ENCODE results near the gene KCTD14.
"Not testable (repeated sequence)": the region's sequence is repeated elsewhere in the genome, so short reads cannot be mapped to it uniquely, and the experiment has no call there.

The KCTD14 gene, protein sequence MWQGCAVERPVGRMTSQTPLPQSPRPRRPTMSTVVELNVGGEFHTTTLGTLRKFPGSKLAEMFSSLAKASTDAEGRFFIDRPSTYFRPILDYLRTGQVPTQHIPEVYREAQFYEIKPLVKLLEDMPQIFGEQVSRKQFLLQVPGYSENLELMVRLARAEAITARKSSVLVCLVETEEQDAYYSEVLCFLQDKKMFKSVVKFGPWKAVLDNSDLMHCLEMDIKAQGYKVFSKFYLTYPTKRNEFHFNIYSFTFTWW

DNA sequence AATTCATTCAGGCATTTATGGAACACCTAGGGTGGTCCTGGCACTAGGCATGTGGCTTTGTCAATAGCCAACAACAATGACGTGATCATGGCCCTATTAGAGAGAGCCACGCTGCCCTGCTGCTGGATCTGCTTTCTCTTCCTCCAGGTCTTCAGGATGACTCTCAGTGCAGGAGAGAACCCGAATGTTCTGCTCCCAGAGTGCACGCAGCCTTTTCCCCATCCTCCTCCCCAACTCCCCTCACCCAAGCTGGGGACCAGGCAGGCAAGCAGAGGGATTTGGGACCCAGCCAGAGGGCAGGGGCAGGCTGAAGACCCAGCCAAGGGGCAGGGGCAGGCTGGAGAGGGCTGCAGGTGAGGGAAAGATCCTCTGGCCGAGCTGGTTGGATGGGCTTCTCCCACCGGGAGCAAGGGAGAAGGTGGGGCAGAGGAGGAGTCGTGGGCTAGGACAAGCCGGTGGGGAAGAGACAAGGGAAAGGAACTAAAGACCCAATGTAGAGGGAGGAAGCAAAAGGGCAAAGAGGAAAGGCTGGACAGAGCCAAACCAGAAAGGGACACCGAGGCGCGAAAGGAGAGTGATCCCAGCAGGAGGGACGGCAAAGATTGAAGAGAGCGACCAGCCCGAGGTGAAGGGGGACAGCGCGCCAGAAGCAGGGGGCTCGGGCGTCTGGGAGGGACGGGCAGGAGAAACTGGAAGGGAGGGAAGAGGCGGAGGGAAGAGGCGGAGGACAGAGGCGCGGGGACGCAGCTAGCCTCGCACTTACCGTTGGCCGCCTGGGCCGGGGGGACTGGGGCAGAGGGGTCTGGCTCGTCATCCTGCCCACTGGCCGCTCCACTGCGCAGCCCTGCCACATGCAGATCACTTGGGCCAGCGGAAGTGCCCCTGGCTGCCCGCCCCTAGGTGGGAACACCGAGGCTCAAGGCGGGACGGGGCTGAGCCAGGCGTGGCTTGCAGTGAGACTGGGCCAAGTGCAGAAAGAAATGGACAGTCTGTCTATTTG, at the start of gene KCTD14:
TSS of gene KCTD14 (minus strand) at position 880 of the 1,000 bp plus-strand sequence. CDS start at position 853, 27 bp downstream.
- no peak for DNase-seq

DNA sequence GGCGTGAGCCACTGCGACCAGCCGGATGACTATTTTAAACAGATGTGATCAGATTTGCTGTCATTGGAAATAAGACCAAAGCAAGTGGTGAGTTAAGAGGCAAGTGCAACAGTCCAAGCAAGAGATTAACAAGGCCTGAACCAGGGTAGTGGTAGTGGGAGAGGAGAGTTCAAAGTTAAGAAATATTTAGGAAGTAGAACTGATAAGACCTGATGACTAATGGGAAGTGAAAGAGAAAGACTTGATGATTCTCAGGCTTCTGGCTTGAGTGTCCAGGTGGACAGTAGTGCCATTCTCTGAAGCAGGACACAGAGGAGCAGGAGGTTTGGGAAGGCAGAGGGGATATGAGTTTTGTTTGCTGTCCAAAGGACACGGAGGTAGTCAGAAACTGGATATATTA, 49.4 kb upstream of the KCTD14 start:
- no peak for DNase-seq

DNA sequence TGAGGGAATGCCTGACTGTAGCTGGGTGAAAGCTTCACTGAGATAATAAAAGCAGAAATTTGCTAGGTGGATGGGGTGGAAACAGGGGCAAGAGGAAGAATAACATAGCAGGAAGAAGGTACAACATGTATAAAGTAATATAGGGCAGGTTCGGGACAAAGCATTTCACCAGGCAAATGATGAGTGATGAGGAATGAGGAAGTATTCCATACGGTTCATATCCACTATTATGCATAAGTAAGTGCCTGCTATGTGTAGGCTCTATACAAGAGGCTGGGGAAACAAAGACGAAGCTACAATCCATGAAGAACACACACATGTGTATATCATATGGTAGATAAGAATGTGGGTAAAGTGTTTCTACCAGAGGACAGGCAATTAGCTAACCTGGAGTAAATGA, 48.6 kb upstream of the KCTD14 start:
- DNase-seq: no peak

DNA sequence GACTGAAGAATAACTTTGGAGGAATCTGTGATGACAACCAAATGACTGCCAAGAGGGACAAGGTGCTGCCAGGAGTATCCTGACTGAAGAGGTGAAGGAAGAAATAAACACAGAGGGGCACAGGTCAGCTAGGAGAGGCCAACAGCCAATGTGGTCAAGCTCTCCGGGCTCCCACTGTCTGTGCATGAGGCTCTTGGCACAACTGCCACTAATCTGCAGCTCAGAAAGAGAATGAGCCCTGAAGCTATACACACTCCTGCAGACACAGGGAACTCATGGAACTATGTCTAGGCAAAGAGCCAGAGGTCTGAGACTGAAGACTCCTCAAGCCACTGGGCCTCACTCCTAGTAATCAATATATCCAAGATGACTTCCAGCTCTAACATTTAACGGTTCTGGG, 47.5 kb upstream of the KCTD14 start:
- no peak for DNase-seq

DNA sequence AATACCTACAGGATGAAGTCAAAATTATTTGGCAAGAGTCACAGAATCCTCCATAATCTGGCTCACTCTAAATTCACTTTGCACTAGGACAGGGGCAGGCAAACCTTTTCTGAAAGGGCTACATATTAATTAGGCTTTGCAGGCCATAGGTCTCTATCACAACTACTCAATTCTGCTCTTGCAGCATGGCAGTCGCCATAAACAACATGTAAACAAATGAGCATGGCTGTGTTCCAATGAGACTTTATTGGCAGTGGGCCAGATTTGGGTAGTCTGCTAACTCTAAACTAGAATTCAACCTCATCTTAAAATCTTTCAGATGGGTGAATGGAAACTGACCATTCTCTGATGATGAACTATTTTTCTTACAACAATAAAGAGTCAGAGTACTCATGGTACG, 46.4 kb upstream of the KCTD14 start:
- no peak for DNase-seq

DNA sequence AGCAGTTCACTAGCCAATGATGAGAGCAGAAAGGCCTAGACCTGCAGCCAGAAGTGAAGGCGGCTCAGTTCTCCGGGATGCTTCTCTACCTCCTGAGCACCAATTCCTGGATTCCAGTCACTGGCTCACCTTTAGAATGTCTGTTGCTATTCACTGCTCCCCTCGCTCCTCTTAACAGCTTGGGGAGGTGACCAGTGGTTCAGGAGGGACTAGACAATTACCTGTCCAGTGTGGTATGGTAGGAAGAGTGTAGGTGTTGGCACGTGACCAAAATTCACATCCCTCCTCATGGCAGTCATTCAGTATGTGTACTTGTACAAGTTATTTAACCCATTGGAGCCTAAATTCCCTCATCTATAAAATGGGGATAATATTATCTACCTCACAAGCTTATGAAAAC, 44.6 kb upstream of the KCTD14 start:
- DNase-seq: no peak

DNA sequence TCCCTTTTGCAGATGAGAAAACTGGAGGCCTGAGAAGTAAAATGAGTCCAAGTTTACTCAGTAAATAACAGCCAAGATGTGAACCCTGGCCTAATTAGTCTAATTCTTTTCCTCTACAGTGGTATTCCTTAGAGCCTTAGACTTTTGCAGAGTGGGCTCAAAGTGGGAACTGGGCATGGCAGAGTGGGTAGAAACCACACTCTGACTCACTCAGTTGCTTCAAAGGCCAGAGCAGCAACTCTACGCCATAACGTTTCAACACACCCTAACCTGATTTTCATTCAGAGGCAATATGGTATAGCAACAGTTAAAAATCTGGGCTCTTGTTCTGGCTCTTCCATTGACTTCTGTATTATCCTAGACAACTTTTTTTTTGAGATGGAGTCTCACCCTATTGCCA, 43.4 kb upstream of the KCTD14 start:
- DNase-seq: no peak

DNA sequence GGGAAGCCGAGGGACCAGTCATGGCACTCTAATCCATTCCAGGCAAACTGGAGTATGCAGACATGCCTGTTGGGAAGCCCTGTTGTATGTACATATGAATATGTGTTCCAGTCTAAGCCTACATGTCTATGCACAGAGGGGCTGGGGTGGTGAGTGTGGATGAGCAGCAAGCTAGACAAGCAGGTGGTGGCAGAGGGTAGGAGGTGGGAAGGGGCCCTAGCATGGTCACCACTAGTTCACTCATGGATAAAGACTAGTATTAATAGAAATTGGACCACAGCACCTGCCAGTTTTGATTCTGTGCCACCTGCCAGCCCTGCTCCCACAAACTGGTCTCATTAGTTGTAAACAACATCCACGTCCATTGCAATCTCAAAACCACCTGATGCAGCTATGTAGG, 42.1 kb upstream of the KCTD14 start:
- DNase-seq: no peak

DNA sequence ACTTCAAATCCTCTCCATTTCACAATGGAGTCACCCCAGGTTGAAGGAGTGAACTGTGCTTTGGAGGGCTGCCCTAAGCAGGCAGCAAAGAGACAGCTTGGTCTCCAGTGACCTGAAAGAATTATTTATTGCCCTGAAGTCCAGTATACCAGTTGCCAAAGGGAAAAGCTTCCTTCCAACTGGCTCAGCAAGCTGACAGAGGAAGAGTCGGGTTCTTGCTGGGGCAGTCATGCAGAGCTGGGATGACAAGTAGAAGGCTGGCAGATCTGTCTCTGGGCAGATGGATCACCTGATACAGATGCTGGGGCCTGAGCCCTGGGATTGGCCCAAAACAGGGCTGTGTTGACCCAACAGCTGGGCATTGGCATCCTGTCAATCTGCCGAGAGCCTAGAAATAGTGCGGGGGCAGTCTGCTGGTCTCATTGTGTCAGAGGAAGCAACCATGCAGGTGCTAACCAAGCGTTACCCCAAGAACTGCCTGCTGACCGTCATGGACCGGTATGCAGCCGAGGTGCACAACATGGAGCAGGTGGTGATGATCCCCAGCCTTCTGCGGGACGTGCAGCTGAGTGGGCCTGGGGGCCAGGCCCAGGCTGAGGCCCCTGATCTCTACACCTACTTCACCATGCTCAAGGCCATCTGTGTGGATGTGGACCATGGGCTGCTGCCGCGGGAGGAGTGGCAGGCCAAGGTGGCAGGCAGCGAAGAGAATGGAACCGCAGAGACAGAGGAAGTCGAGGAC, 40.5 kb upstream of the KCTD14 start, which contains the start of gene THRSP:
TSS of gene THRSP (plus strand) at position 422 of the 742 bp plus-strand sequence. CDS start at position 443, 21 bp downstream.
- peak; percentile 12 for DNase-seq

DNA sequence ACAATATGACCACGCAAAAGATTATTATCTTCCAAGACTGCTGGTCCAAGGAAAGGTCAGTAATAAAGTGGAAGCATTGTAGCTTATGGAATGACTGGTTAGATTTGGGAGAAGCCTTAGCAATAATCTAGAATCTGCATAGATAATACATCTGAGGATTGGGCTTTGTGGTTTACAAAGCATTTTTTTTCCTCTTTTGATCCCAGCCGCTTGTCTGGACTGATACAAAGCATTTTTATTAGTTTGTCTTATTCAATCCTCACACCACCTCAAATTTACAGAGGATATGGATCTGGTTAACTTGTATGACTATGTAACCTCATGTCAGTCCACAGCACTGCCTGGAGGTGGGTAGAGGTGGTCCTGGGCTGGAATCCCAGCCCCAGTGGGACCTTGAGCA, 39.6 kb upstream of the KCTD14 start:
- no peak for DNase-seq

DNA sequence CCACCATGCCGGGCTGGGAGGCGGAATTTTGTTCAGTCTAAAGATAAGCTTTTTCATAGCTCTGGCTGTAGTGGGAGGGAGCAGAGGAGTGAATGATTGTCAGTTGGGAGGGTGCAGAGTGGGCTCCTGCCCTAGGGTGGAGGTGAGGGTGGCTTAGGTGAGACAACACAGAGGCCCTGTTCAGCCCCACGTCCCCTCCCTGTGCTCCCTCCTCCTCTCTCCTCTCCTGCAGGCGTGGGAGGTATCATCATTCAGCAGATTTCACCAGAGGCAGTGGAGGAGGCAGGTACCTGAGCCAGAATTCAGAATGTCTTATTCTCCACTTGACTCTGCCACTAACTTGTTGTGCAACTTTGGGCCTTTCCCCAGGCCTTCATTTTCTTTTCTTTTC, 38.8 kb upstream of the KCTD14 start:
- no peak for DNase-seq

DNA sequence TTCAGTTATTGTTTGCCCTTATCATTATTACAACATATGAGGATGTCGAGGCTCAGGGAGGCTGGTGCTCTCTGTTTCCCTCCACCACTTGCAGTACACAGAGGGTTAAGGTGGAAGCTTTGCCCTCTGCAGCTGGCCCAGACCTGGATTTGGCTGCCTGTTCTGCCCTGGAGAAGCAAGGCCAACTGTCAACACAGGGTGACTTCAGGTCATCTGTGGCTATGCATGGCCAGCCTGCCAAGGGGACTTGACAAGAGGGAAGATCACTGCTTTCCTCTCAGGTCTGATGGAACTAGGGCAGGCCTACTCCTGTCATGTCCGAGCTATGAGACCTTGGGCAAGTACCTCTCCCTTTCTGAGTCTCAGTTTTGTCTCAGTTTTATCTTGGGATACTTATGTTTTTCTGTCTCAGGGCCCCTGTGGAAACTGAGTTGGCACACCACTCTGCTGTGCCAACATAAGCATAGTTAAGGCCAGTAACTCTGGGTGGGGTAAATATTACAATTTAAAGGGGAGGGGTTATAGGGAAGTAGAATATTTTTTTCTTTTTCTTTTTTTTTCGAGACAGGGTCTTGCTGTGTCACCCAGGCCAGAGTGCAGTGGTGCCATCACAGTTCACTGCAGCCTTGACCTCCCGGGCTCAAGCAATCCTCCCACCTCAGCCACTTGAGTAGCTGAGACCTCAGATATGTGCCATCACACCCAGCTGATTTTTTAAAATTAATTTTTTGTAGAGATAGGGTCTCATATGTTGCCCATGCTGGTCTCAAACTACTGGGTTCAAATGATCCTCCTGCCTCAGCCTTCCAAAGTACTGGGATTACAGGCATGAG, 38.2 kb upstream of the KCTD14 start:
- DNase-seq: no peak

DNA sequence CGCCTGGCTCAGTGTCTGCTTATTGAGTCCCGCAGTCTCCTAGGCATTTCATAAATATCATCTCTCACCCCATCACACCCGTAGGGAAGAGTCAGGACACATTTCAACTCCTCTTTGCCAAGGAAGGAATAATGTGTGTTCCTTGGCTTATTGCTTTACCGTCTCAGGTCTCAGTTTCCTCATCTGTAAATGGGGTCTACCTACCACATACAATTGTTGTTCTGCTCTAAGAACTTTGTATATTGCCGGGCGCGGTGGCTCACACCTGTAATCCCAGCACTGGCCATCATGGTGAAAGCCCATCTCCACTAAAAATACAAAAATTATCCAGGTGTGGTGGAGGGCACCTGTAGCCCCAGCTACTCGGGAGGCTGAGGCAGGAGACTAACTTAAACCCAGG, 37.5 kb upstream of the KCTD14 start:
- DNase-seq: no peak

DNA sequence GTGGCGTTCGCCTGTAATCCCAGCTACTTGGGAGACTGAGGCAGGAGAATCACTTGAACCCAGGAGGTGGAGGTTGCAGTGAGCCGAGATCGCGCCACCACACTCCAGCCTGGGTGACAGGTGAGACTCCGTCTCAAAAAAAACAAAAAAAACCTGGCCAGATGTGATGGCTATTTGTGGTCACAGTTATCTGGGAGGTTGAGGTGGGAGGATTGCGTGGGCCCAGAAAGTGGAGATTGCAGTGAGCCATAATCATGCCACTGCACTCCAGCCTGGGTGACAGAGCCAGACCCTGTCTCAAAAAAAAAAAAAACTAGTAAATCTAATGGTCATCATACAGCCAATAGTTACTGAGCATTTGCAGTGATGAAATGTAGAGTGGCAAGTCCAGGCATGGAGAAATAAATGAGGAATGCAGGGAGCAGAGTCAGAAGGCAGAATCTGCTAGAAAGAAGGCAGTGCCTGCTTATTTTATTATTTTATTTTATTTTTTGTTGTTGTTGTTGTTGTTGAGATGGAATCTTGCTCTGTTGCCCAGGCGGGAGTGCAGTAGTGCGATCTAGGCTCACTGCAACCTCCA, 36.8 kb upstream of the KCTD14 start:
- DNase-seq: not testable (repeated sequence)

DNA sequence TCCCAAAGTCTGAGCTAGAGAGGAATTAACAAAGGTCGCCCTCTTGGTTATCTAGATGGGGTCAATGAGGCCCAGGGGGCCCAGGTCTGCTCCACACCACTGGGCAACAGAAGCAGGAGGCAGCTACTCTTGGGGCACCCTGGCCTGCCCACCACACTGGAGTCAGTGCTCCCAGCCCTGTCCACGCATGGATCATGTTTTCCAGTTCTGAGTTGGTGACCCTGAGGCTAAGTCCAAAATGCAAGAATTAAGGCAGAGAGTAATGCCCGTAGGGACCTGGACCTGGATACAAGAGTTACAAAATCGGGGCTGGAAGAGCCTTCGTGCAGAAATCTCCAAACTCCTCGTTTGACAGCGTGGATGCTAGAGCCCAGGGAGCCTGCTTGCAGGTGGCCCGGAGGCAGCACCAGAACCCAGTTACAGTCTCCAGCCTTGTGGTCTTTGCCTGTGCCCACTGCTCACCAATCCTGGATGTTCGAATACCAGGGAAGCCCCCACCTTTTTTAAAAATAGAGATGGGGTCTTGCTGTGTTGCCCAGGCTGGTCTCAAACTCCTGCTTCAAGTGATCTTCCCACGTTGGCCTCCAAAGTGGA, 34.5 kb upstream of the KCTD14 start:
- DNase-seq: no peak

DNA sequence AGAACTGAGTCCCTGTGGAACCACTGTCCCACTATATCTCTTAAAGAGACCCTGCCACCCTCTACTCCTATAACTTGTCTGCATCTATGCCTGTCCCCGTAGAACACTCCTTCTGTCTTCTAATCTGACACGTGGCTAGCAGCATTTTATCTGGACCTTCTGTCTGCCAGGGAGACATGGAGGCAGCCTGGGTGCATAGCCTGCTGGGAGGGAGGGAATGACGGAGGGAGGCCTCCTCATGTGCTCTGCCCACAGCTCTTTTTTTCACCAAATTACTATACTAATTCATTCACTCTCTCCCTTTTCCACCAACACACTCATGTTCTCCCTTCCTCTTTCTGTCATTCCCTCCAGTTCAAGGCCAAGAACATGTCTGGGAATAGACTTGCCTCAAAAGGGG, 33.0 kb upstream of the KCTD14 start:
- DNase-seq: no peak

DNA sequence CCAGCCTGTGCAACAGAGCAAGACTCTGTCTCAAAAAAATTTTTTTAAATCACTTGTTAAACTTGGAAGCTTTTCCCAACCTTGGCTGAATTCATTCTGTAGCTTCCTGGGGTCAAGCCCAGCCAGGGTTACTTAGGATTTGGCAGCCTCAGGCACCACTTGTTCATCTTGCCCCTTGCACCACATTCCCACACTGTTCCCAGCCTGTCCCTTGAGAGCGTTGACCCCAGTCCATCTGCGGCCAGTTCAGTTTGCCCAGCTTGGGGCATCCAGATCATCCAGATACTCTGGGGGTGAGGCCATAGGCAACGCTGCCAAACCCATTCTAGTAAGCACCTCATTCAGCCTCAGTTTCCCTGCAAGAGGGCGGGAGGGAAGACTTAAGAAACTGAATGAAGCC, 31.9 kb upstream of the KCTD14 start:
- DNase-seq: no peak

DNA sequence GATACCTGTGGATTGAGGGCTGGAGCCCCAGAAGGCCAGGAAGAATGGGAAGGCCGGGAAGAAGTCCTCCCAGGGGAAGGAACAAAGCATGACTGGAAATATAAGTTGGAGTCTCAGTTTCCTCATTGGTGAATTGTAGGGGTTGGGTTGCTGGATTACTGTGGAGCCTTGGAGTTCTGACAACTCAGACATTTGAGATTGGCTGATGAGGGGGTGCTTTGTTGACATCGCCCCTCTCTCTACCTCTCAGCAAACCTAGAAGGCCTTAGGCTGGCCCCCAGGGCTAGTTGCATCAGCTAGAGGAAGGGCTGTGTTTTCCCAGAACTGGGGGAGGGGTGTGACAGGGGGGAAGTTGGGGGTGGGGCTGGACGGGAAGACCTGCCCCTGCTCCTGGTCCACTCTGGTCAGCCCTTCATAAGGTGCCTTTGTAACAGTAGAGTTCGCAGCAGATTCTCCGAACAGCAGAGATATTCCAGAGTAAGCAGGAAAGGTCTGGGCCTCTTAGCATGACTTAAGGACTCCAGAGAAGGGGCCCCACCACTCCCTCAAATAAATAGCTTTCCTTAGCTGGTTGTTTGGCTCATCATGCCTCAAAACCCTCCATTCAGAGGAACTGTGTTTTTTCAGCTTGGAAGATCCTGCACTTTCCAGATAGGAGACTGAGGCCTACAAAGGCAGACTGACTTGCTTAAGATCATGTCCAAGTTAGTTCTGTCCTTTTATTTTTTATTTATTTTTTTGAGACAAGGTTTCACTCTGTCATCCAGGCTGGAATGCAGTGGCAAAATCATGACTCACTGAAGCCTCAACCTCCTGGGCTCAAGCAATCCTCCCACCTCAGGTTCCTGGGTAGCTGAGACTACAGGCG, 28.1 kb upstream of the KCTD14 start:
- no peak for DNase-seq

DNA sequence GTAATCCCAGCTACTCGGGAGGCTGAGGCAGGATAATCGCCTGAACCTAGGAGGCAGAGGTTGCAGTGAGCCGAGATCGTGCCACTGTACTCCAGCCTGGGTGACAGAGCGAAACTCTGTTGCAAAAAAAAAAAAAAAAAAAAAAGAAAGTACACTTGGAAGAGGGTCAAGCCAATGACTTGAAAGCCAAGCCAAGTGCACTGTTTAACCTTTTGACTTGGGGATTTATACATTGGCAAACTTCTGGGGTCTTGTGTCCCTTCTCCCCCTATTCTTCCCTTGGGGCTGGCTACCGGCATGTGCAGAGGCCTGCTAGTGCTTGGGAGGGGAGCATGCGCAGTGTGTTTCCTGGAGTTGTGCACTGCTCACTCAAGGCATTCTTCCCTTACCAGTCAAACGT, 26.3 kb upstream of the KCTD14 start:
- DNase-seq: no peak

DNA sequence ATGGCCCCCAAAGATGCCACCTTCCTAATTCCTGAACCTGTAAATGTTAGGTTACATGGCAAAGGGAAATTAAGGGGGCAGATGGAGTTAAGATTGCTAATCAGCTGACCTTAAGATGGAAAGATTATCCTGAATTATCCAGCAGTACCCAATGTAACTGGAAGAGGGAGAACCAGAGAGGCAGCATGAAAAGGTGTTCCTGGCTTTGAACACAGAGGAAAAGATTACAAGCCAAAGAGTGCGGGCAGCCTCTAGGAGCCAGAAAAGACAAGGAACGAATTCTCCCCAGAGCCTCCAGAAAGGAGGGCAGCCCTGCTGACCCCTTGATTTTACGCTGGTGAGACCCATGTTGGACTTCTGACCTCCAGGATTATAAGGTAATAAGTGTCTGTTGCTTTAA, 25.5 kb upstream of the KCTD14 start:
- no peak for DNase-seq

DNA sequence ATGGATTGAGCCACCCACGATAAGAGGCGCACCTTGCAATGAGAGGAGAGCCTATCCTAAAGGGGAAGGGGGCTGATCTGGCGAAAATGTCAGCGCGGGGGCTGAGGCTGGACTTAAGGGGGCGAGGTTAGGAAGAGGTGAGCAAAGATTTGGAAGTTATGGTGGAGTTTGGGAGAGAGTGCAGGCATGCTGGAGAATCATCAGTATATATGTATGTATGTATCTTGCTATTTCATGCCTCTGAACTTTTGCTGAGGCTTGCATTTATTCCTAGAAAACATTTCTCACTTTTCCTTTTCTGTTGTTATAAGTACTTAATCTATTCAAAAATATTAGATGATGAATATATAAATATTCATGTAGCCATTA, 23.4 kb upstream of the KCTD14 start:
- no peak for DNase-seq

Measured in midbrain (tissue), 1 donor.